ENCODE results near the gene ABL2.

The ABL2 gene

GRCh38 chr1:179090923-179091322 is 138.6 kb downstream of the ABL2 start:
- DNase-seq, result no peak

- no peak for DNase-seq
These were observed 139.0 kb downstream of the ABL2 start for GRCh38 chr1:179090522-179090921.

DNA sequence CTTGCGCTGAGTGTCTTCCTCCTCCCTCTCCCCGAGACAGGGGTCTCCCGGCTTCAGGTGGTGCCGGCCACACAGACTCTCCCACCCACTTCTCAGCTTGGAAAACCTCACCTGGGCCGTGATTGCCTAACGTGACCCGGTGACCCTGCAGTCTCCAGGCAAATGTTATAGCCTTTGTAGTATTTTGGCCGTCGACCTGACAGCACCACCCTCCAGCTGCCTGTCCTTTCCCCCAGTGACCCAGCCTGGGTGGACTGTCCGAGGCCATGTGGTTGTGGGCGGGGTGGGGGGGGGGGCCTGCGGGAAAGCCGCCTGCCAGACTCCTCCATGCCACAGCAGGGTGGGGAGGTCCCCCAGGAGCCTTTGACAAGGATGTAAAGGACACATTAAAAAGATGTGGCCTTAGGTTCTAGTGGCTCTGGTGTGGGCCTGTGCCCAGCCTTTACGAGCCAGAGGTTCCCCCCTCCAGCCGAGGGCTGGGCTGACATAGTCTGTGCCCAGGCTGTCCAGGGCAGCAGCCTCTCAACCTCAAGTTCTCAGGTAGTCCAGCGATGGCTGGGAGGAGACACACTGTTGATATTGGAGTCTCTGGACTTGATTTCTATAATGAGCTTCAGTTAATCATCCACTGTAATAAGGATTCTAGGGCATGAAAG is 139.5 kb downstream of the ABL2 start:
- DNase-seq, result no peak

GRCh38 chr1:179087665-179088064 is 141.8 kb downstream of the ABL2 start:
- DNase-seq, result no peak

- DNase-seq, result no peak
These were observed 145.9 kb downstream of the ABL2 start for GRCh38 chr1:179083533-179083932.

GRCh38 chr1:179082999-179083335 is 146.5 kb downstream of the ABL2 start:
- DNase-seq, result no peak

GRCh38 chr1:179082333-179082998 is 147.0 kb downstream of the ABL2 start:
- no peak for DNase-seq

- peak; percentile 39 to 47 for DNase-seq
These were observed 147.7 kb downstream of the ABL2 start, which contains the start of gene TOR3A for GRCh38 chr1:179081687-179082332. TOR3A (plus strand) TSS chr1:179082070; CDS start chr1:179082129, 59 bp downstream.

- no peak for DNase-seq
These were observed 148.4 kb downstream of the ABL2 start for GRCh38 chr1:179080866-179081686.

DNA sequence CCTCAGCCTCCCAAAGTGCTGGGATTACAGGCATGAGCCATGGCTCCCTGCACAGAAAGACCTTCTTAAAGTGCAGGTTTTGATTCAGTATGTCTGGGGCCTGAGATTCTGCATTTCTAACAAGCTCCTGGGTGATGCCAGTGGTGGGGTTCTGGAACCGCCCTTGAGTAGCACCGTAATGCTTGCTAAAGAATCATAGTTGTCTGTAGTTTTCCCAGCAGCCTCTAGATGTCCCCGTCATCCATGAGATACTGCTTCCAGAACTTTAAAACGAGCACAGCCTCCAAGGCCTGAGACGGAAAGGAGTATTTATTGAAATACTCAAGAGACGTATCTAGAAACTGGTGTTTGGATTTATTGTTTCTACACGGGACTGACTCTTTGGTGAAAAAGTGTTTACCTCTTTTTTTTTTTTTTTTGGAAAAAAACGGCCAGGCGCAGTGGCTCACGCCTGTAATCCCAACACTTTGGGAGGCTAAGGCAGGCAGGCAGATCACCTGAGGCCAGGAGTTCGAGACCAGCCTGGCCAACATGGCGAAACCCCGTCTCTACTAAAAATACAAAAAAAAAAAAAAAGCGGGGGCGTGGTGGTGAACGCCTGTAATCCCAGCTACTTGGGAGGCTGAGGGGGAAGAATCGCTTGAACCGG is 150.2 kb downstream of the ABL2 start:
- peak; percentile 20 to 53 for DNase-seq

DNA sequence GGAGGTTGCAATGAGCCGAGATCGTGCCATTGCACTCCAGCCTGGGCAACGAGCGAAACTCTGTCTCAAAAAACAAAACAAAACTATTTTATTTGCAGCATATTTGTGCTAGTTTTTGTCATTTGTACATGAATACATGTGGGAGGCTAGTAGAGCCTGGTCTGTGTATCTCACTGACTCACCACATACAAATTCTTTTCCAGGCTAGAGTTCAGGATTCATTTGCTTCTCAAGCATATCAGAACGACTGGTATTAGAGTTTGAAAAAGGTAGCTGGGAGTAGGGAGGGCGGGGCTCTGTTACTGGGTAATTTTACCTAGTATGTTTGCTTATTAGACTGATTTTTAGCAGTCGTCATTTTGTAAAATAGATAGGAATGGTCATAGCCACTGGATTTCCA is 152.1 kb downstream of the ABL2 start:
- DNase-seq, result no peak

DNA sequence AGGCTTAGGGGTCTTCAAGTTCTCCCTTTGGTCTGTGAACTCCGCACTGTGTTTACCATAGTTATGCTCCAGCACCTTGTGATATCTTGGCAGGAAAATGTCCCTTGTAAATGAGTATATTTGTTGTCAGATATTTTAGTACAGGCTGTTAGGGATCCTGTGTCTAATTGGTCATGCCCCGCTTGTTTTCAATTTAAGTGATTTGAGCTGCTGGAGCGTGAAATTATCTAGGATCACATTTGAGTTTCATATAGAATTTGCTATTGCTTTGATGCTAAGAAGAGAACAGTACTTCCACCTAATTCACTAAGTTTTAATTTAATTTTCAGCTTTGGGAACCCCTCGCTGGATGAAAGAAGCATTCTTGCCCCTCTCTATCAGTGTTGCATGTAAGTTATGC is 163.0 kb downstream of the ABL2 start:
- no peak for DNase-seq

GRCh38 chr1:179061360-179062282 is 167.9 kb downstream of the ABL2 start:
- DNase-seq, result no peak

DNA sequence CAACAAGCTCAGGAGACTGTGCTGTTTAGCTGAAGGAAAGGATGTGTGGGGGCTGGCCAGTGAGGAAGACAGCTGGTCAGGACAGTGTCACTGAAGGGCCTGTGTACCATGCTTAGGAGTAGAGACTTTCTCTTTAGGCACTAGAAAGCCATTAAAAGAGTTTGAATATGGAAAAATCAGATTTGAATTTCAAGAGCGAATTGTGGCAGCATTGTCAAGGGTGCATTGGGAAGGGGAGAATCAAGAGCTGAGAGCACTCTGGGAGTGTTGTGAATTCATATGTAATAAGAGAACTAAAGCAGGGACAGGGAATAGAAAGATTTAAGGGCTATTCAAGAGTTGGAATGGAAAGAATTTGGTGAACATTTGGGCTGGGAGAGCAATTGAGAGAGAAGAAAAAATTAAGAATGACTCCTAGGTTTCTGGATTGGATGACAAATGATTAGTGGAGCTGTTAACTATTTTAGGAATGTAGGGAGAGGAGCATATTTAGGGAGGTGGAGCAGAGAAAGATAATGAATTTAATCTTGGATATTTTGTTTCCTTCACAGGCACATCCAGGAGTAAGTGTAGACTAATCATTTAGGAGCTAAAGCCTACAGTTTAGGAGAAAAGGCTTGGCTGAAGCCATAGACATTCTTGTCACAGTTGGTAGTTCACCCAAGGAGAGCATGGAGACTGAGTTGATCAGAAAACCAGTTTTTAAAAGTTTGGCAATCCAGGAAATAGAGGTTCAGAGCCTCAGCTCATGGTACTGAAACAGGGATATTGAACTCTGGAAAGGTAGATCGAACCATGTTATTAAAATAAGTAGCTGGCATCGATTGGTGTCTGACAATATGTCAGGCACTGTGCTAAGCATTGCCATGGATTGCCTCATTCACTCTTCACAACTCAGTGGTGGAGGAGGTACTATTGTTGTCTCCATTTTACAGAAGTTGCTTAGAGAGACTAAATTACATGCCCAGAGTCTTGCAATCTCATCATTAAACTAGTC is 170.7 kb downstream of the ABL2 start:
- DNase-seq, result no peak

- DNase-seq, result no peak
These were observed 173.5 kb downstream of the ABL2 start for GRCh38 chr1:179055937-179056336.

DNA sequence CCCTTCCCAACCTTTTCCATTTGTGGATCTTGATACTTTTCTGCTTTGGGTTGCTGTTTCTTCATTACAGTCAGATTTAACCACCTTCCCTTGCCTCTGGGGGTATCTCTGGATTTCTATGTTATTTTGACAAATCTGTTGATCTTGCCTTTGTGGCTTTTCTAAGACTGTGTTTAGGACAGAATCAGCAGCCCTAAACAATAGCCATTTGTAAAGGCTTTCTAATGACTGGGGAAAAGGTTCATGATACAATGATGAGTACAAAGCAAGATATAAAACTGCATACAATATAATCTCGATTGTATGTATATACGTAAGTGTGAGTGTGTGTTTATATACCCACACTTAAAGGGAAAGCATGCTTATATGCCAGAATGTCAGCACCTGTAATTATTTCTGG is 176.0 kb downstream of the ABL2 start:
- no peak for DNase-seq

DNA sequence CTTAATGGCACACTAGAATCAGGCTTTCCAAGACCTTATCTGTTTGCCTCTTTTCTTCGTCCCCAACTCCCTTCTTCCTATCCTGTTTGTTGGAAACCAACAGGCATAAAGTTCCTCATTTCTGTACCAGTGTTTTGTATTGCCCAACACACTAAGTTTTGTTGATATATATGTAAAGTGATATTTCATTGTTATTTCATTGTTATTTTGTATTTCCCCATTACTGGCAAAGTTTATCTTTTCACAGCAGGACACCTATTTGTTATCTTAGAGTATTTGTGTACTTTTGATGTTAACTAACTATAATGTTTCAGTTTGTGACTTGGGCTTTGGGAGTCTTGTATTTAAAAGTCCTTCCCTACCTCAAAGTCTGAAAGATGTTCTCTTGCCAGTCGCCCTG is 176.7 kb downstream of the ABL2 start:
- no peak for DNase-seq
